Measurements from ENCODE around the gene LY6G6C.

The LY6G6C gene

GRCh38 chr6:31676904-31677303 is 44.6 kb downstream of the LY6G6C start:
- DNase-seq: no peak

GRCh38 chr6:31676322-31676903 is 45.1 kb downstream of the LY6G6C start:
- no peak for DNase-seq

- DNase-seq: no peak
Measured at GRCh38 chr6:31669676-31670075, 51.9 kb downstream of the LY6G6C start, which contains the start of gene LY6G5B. Gene LY6G5B (plus strand): TSS chr6:31669976. CDS start chr6:31670951, 975 bp downstream.

Data from cortex of kidney (tissue), 1 donor.